ENCODE measurements around the gene PLEKHA7.

Gene PLEKHA7

DNA sequence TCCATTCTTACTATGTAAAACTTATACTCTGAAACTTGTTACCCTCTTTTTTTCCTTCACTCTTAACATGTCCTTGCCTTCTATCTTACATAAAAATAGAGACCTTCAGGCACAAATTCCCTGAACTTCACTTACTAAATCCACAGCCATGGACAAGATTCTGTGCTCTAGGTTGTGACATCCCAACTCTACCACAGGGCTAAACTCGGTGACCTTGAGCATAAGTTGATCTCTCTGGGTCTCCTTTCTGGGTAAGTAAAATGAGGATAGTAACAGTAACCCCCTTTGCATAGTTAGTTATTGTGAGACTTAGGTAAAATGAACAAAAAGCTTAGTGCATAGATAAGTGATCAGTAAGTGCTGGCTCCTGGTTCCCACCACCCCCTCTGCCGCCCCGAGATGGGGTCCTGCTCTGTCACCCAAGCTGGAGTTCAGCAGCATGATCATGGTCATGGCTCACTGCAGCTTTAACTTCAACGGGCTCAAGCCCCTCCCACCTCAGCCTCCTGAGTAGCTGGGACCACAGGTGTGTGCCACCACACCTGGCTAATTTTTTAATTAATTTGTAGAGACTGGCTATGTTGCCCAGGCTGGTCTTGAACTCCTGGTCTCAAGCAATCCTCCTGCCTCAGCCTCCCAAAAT lies 255.7 kb downstream of the PLEKHA7 start:
- Histone ChIP-seq H3K9me3 (ENCODE audit: severe bottlenecking) (no peaks in the 10 kb centered on the region), H3K27me3 (ENCODE audit: insufficient read depth, low read depth, severe bottlenecking) (no peaks in the 10 kb centered on the region), H3K4me3 (ENCODE audit: low read depth, low read length) (no peak overlapping the region), H3K36me3 (peaks cover 35% of the 10 kb centered on the region), H3K27ac (no peak overlapping the region)
- TF ChIP-seq, protein P1, sequence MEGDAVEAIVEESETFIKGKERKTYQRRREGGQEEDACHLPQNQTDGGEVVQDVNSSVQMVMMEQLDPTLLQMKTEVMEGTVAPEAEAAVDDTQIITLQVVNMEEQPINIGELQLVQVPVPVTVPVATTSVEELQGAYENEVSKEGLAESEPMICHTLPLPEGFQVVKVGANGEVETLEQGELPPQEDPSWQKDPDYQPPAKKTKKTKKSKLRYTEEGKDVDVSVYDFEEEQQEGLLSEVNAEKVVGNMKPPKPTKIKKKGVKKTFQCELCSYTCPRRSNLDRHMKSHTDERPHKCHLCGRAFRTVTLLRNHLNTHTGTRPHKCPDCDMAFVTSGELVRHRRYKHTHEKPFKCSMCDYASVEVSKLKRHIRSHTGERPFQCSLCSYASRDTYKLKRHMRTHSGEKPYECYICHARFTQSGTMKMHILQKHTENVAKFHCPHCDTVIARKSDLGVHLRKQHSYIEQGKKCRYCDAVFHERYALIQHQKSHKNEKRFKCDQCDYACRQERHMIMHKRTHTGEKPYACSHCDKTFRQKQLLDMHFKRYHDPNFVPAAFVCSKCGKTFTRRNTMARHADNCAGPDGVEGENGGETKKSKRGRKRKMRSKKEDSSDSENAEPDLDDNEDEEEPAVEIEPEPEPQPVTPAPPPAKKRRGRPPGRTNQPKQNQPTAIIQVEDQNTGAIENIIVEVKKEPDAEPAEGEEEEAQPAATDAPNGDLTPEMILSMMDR (IDR thresholded peaks at IDR 0.05; ENCODE audit: low read depth, low read length) = no peak
- no peak for DNase-seq

DNA sequence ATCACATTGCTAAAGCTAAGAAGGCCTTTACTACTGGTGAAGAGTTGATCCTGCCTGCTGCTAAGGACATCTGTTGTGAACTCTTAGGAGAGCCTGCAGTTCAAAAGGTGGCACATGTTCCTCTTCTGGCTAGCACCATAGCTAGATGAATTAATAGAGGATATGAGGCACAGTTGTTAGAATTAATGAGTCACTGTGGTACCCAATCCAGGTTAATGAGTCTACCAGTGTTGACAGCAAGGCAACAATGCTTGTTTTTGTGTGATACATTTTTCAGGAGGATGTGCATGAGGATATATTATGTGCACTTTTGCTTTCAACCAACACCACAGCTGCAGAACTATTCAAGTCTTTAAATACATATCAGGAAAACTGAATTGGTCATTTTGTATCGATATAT lies 263.8 kb downstream of the PLEKHA7 start:
- no peak overlapping the region for H3K4me3 ChIP-seq (ENCODE audit: low read depth, low read length)
- DNase-seq = no peak
- TF ChIP-seq, protein P1 (IDR thresholded peaks at IDR 0.05; ENCODE audit: low read depth, low read length) = no peak
- peaks cover 93% of the 10 kb centered on the region for H3K36me3 ChIP-seq
- H3K27ac ChIP-seq = no peak overlapping the region
- H3K27me3 ChIP-seq (ENCODE audit: insufficient read depth, low read depth, severe bottlenecking) = no peaks in the 10 kb centered on the region
- H3K9me3 ChIP-seq (ENCODE audit: severe bottlenecking) = no peaks in the 10 kb centered on the region

DNA sequence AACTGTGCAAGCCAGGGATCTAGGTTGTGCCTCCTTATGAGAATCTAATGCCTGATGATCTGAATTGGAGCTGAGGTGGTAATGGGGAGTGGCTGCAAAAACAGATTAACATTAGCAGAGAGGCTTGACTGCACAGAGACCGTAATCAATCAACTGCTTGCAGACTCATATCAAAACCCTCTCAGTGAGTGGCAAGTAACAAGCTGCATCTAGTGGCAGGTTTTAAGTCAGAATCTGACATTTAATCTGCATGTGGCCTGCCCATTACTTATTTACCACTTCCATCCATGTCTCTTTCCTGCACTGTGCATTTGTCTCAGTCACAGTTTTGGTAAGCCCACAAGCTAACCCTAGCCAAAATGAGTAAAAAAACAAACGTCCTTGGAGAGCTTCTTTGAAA lies 264.5 kb downstream of the PLEKHA7 start:
- DNase-seq = no peak
- peaks cover 97% of the 10 kb centered on the region for H3K36me3 ChIP-seq
- TF ChIP-seq, protein P1 (IDR thresholded peaks at IDR 0.05; ENCODE audit: low read depth, low read length) = no peak
- H3K4me3 ChIP-seq (ENCODE audit: low read depth, low read length) = no peak overlapping the region
- no peaks in the 10 kb centered on the region for H3K27me3 ChIP-seq (ENCODE audit: insufficient read depth, low read depth, severe bottlenecking)
- H3K27ac ChIP-seq = no peak overlapping the region
- H3K9me3 ChIP-seq (ENCODE audit: severe bottlenecking) = no peaks in the 10 kb centered on the region

DNA sequence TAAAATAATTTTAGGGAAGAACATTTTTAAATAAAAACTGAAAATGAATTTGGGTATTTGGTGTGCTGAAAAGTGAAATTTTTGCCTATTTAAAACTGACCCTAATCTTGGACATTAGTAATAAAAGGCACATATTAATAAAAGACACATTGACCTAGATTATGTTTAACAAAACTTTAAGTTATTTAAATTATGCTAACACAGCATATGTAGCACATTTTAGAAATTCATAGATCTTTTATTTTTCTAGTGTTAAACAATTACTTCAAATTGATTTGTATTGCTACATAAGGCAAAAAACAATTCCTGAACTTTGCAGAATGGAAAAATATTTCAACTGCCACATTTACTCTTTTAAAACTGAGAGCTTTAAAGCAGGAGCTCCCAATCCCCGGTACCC lies 265.1 kb downstream of the PLEKHA7 start:
- DNase-seq = no peak
- Histone ChIP-seq H3K36me3 (peaks cover 100% of the 10 kb centered on the region), H3K9me3 (ENCODE audit: severe bottlenecking) (no peaks in the 10 kb centered on the region), H3K27ac (no peak overlapping the region), H3K27me3 (ENCODE audit: insufficient read depth, low read depth, severe bottlenecking) (no peaks in the 10 kb centered on the region), H3K4me3 (ENCODE audit: low read depth, low read length) (no peak overlapping the region)
- TF ChIP-seq, protein P1 (IDR thresholded peaks at IDR 0.05; ENCODE audit: low read depth, low read length) = no peak

DNA sequence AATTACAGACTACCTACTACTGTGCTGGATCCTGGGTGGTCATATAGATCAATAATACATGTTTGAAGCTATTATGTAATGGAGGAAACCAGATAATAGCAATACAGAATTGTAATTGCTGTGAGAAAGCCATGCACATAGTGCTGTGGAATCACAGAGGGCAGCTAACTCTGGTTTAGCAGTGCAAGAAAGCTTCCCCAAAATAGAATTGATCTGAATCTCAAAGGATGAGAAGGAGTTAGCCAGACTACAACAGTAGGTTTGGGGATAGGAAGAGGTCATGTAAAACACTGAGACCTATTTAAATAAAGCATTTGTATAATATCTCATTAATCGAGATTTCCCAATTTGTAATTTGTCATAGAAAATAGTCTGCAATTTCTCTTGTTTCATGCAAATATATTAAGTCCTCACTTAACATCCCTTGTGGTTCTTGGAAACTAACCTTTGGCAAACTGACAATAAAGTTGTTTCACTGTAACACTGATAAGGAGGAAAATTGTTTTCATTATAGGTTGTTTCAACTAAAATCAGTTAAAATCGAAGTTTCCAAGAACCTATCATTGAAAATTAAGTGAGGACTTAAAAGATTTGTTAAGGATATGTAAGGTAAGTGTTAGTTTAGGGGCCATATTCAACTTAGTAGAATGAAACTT lies 268.1 kb downstream of the PLEKHA7 start:
- peaks cover 86% of the 10 kb centered on the region for H3K36me3 ChIP-seq
- DNase-seq = no peak
- TF ChIP-seq, protein P1 (IDR thresholded peaks at IDR 0.05; ENCODE audit: low read depth, low read length) = no peak
- H3K27ac ChIP-seq = no peak overlapping the region
- H3K27me3 ChIP-seq (ENCODE audit: insufficient read depth, low read depth, severe bottlenecking) = no peaks in the 10 kb centered on the region
- H3K4me3 ChIP-seq (ENCODE audit: low read depth, low read length) = no peak overlapping the region
- H3K9me3 ChIP-seq (ENCODE audit: severe bottlenecking) = no peaks in the 10 kb centered on the region

All from WERI-Rb-1 (cell line).